Amniotic stem cell (primary cell): ENCODE measurements around the gene PRDM15.

Experiments
- DNase-seq: peaks from one replicate; lab custom pipeline; 2025; lab: John Stamatoyannopoulos, UW

Gene PRDM15

DNA sequence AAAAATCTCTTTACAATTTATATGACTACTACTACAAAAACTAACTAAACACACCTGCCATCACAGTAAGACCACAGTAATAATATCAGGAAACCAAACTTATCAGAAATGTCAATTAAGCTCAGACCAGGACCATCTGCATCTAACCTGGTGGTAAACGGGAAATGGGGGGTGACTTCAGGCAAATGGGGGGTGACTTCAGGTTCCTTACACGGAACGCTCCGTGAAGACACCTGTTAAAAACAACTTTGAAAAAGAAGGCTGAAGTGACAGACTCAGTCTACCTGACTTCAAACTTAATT lies 15.8 kb downstream of the PRDM15 start:
- no peak for DNase-seq

- DNase-seq, result no peak
Observed at GRCh38 chr21:41861987-41862386, 17.2 kb downstream of the PRDM15 start.

- DNase-seq, result no peak
Observed at GRCh38 chr21:41861255-41861654, 17.9 kb downstream of the PRDM15 start.

GRCh38 chr21:41859297-41859980 lies 19.7 kb downstream of the PRDM15 start:
- no peak for DNase-seq

GRCh38 chr21:41858466-41859296 lies 20.5 kb downstream of the PRDM15 start:
- no peak for DNase-seq

GRCh38 chr21:41857771-41858300 lies 21.3 kb downstream of the PRDM15 start:
- DNase-seq, result no peak

DNA sequence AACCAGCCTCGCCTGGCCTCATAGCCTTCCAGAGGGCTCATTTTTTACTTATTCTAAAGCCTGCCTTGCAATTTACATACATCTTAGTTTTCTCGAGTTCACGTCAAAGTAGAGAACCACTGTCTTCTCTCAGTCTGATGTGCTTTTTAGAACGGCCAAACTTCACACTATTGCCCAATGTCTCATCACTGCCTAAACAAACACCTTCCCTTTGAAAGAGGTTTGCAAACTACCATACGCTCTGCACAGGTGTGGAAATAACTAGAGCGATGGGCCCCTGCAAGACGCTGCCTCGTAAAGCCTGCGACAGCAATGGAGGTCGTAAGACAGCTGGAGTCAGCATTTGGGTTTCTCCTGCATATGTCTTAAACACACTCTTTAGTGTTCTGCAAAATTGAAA lies 22.6 kb downstream of the PRDM15 start:
- no peak for DNase-seq

- no peak for DNase-seq
Observed at GRCh38 chr21:41854426-41854995, 24.6 kb downstream of the PRDM15 start.

GRCh38 chr21:41852929-41853320 lies 26.2 kb downstream of the PRDM15 start:
- DNase-seq, result no peak

DNA sequence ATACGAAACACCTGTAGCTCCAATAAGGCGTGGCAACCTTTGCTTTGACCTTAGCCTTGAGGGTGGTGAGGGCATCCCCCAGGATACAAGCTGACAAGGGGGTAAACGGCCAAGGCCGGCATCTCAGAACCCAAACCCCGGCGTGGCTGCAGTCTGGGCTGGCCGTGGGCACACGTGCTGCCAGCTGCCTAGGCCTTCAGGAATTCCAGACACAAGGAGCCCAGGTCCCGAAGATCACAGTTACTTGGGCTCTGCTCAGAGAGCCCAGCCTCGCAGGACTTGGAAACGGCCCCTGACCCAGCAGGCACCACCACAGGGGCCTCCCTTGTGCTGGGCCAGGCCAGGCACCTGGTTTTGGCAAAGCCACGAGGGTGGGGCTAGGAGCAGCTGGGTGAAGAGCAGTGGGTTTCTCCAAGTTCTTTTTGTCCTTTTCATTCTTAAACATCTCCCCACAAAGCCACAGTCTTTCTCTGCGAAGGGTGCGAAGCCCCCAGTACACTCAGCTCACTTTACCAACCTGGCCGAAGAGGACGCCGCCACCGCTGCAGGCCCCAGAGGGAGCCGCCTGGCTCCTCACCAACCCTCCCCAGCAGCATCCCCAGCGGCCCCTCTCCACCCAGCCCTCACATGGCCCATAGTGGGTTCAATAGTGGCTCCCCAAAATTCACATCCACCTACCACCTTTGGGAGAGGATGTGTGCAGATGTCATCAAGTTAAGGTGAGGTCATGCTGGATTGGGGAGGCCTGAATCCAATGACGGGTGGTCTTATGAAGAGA lies 26.8 kb downstream of the PRDM15 start:
- DNase-seq, result no peak

DNA sequence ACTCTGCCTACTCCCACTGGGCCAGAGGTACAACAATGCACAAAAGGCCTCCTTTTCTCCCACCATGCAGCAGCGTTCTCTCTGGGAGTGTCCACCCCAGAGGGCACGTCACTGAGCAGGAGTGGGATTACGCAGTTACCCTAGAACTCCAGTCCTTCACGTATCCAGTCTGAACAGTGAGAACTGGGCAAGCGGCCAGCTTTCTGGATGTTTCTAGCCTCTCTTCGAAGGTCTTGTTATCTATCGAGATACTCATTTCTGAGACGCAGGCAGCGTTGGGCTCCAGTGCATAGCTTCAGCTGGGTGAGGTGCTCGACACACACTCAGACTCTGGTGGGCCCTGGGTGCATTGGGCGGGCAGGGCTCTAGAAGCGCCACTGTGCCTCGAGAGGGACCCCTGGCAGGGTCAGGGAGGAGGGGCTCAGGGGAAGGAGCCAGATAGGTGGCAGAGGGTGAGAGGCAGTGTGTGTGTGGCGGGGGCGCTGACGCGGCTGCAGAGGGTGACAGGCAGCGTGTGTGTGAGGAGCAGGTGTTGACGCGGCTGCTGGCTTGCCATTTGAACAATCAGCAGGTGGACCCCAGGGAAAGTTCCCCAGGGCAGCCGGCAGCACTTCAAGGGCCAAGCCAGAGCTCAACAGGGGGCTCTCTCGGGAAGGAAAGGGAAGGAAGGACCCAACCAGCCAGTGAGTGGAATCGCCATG lies 27.9 kb downstream of the PRDM15 start:
- no peak for DNase-seq

DNA sequence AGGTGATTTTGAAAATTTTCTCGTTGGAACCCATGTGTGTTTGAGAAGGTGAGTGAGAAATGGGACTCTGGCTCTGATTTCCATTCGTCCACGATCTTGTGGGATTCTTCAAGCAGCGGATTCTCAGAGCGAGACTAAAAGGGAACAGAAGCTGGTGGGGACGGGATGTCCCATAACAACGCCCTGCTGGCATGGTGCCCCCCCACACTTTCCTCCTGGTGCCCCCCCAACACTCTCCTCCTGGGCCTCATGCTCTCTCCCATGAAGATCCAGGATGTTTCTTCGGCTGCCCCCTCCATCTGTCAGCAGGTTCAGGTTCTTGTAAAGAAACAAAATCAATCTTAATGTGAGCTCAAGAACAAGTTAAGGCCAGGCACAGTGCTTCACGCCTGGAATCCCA lies 29.1 kb downstream of the PRDM15 start:
- DNase-seq, result no peak

DNA sequence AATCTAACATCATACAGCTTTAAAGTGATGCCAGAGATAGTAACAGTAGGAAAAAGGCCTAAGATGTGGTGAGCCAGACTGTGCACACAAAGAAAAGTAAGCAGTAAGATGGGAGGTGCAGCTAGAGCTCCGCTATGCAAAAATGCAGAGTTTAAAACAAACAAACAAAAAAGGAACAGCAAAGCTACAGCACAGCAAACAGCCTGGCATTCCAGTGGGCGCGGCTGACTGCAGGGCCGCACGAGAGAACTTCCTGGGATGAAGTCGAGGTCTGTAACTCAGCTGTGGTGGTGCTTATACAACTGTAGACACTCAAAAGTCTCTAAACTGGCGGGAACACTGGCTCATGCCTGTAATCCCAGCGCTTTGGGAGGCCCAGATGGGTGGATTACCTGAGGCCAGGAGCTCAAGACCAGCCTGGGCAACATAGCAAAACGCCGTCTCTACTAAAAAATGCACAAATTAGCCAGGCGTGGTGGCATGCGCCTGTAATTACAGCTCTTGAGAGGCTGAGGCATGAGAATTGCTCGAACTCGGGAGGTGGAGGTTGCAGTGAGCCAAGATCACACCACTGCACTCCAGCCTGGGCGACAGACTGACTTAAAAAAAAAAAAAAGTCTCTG lies 30.1 kb downstream of the PRDM15 start:
- DNase-seq, result no peak

DNA sequence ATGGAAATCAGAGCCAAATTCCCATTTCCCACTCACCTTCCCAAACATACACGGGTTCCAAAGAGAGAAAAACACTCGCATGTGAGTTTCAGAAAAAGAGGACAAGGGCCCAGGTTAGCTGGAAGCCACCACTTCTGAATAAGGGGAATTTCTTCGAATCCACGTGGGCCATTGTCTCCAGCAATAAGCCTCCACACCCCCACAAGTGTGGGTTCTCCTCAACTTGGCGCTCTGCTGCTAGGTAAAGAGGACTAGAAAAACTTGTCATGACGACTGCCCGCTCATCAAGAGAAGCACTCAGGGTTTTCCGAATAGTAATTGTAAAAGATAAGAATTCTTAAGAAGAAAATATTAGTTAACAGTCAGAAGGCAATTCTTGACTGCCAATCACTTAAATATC lies 30.6 kb downstream of the PRDM15 start:
- no peak for DNase-seq

DNA sequence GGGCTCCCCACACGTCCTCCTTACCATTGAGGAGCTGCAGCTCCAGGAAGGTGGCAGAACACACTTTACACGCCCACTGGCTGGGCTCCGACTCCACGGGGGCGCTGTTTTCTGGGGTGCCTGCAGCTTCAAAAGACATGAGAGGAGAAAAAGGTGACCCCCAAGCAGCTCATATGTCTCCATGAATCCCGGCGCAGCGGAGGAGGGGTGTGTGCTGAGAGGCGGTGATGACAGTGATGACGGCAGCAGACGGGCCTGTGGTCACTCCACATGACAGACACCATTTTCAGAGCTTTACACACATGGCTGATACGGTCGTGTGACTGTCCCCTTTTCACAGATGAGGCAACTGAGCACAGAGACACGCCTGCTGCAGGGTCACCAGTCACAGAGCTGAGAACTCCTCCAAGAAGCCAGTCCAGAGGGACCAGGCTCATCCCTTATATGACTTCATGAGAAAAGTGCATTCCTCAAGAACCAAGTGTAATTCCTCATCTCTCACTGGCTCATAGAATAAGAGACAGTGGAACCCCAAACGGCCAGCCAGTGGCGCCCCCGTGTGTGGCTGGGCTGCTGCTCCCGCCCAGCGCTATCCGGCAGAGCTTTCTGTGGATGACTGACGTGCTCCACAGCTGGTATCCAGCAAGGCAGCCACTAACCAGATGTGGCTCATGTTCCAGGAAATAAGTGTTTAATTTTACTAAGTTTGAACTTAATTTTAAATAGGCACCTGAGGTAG lies 31.9 kb downstream of the PRDM15 start:
- no peak for DNase-seq

GRCh38 chr21:41846536-41846935 lies 32.6 kb downstream of the PRDM15 start:
- no peak for DNase-seq

GRCh38 chr21:41846033-41846317 lies 33.2 kb downstream of the PRDM15 start:
- DNase-seq, result no peak

GRCh38 chr21:41845310-41846032 lies 33.7 kb downstream of the PRDM15 start:
- DNase-seq, result no peak

DNA sequence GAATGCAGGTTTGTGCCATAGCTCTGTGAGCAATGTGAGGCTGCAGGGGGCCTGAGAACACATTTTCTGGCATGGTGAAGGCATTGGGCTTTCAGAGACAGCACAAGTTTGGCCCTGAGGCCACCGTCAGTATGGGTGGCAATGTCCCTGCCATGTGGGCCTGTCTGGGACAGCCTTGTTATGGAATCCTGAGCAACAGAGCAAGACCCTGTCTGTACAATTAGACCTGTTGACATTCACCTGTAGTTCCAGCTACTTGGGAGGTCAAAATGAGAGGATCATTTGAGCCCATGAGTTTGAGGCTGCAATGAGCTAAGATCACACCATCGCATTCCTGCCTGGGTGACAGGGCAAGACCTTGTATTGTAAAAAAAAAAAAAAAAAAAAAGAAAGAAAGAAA lies 35.6 kb downstream of the PRDM15 start:
- no peak for DNase-seq

DNA sequence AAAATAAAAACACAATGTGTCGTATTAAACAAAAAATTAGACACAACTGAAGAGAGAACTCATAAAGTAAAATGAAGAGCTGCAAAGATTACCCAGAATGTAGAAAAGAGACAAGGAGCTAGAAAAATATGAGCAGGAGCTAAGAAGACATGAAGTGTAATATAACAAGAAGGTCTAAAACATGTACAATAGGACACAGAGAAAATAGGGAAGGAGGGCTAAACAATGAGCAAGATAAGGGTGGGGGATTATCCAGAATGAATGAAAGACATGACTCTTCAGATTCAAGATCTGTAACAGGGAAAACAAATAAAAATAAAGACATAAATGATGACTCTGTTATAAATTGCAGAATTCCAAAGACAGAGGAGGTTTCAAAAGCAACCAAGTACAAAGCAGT lies 38.3 kb downstream of the PRDM15 start:
- no peak for DNase-seq
